ENCODE measurements around the gene USH1G.
A peak's percentile ranks its signal among the peaks of the same experiment; 100 is the strongest.
"Not testable (repeated sequence)": the region's sequence is repeated elsewhere in the genome, so short reads cannot be mapped to it uniquely, and the experiment has no call there.

Gene USH1G

GRCh38 chr17:74925242-74925641 lies 2.2 kb upstream of the USH1G start:
- no peak for DNase-seq

- no peak for DNase-seq
Observed at GRCh38 chr17:74924250-74924948, 1.3 kb upstream of the USH1G start, which contains the start of gene OTOP2. Gene OTOP2 (plus strand): TSS chr17:74924273. CDS start chr17:74924633, 360 bp downstream.

- peak; percentile 19 for DNase-seq
Observed at GRCh38 chr17:74923538-74924249, 639 bp upstream of the USH1G start.

DNA sequence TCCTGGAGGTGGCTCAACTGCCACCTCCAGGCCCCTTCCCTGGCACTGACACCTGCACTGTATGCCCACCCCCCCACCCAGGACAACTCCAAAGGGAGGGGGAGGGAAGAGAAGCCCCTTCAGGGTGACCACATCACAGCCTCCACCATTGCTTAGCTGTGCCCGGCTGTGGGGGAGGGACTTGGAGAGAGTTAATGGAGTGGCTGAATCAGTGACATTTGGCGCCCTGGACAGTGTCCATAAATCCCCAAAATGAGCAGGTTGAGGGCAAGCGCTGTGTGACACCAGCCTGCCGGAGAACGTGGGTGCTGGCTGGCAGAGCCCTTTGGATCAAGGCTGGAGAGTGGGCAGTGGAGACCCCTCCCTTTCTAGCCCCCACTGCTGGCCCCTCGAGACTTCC lies 883 bp downstream of the USH1G start:
- DNase-seq, result no peak

DNA sequence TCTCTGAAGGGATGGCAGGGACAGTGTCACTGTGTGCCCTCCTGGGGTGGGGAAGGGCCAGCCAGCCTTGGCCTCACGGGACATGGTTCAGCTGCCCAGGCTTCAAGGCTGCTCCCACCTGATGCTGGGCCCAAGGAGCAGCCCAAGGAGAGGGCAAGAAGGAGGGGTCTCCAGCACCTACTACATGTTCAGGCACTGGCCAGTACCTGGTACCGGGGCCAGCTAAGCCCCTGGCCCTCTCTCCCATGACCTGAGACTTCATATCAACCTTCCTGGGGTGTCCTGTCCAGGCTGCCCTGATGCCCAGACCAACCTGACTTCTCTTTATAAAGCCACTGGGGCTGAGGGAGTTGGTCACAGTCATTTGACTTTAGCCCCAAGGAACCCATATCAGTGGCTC lies 1.3 kb downstream of the USH1G start:
- no peak for DNase-seq

DNA sequence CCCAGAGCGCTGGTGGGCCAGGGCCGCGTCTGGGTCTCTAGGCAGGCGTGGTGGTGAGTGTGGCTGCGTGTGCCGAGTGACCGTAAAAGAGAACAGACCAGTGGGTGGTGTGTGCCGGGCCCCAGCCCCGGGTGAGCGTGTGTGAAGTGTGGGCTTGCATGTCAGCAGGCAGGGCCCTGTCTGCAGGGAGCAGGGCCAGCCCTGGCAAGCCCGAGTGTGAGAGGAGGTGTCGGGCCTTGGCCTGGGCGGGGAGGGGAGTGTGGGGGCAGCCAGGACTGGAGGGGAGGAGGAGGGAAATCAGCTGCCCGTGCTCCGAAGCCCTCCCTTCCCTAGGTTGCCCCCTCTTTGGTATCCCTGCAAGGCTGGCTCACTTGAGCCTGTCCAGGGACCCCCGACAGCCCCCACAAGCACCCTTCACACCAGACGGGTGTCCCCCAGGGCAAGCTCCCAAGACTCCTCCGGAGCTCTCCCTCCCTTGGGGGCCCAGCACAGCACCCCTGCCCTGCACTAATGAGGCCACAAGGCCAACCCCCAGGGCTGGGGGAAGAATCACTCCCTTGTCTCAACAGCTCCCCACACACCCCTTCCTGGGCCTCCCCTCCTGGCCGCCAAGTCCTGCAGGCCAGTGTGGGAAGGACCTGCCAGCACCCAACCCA lies 1.9 kb downstream of the USH1G start:
- DNase-seq, result no peak

DNA sequence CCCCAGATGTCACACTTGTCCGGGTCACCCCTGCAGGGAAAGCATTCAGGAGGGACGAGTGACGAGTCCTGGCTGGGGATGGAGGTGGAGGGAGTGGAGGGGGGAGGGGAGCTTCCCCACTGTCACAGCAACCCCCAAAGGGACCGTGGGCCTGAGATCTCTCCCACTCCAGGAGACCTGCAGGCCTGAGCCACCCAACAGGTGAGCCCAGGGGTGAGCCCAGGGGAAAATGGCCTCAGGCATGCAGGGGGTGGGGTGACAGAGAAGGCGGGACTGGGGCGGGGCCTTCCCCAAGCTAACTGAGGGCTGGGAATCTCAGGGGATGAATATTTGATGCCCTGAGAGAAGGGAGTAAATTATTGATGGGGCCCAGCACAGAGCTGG lies 2.4 kb downstream of the USH1G start:
- DNase-seq, result peak; percentile 7

GRCh38 chr17:74920306-74920620 lies 2.8 kb downstream of the USH1G start:
- DNase-seq, result no peak

- peak; percentile 18 for DNase-seq
Observed at GRCh38 chr17:74919440-74920305, 3.4 kb downstream of the USH1G start.

DNA sequence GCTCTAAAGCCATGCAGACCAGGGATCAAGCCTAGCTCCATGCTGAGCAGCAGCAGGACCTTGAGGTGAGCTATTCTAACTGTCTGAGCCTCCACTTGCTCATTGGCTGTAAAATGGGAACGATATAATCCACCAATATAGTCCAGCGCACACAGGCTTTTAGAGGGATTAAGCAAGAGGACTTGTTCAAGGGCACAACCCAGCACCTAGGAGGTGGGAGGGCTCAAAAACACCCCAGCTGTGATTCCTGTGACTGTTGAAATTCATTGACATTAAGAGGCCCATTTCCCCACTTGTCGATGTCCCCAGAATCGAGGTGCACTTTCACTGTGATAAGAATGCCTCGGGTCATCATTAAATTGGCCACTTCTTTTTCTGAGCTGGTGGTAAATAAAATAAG lies 4.1 kb downstream of the USH1G start:
- DNase-seq, result no peak

DNA sequence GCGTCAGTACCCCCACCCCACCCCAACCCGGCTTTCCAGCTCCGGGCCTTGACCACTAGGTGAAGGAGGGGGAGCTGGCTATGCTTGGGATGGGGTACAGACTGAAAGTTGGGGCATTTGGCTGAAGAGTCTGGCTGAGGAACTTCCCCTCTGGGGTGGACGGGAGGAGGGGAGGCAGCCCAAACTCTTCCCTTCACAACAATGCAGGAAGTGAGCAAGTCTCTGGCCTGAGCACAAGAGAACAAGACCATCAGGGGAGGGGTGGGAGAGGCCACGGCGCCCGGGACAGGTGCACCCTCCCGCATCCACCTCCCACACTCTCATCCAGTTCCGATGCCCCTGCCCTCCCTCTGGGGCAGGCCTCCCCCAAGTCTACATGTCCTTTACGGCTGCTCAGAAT lies 5.6 kb downstream of the USH1G start:
- no peak for DNase-seq

- DNase-seq, result no peak
Observed at GRCh38 chr17:74916851-74917199, 6.2 kb downstream of the USH1G start.

GRCh38 chr17:74916136-74916850 lies 6.8 kb downstream of the USH1G start:
- no peak for DNase-seq

- not testable (repeated sequence) for DNase-seq
Observed at GRCh38 chr17:74911423-74911822, 11.6 kb downstream of the USH1G start.

DNA sequence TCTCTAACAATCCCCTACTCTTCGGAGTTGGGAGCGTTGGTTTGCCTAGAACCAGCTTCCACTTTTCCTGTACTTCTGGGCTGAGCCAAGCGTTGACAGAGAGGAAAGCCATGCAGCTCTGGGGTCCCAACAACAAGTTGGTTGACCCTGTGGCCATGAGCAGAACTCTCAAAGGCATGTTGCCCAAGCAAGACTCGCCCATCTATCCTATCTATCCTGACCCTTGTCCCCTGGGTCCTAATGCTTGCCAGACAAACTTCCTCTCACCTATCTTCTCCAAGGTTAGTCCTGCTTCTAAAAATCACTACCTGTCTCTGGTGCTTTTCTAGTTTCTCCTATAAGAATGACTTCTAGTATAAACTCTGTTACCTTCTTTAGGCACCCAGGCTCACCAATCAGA lies 14.0 kb downstream of the USH1G start:
- DNase-seq, result not testable (repeated sequence)

- DNase-seq, result no peak
Observed at GRCh38 chr17:74907012-74907411, 16.0 kb downstream of the USH1G start.

- DNase-seq, result not testable (repeated sequence)
Observed at GRCh38 chr17:74906214-74906793, 16.8 kb downstream of the USH1G start.

- no peak for DNase-seq
Observed at GRCh38 chr17:74904687-74905409, 18.2 kb downstream of the USH1G start.

DNA sequence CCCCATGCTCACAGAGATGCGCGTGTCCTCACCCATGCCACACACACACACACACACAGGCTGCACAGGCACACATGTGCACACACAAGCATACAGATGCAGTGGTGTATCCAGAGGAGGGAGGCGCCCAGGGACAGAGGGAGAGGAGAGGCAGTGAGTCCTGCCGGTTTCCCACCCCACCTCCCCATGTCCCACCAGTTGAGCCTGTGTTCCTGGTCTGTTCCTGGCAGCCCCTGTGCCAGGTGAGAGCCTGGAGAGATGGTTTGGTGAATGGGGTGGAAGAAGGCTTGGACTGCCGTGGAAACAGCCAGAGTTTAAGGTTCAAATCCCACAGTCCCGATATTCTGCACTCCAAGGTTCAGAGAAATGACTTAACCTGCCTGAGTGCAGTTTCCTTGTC lies 19.4 kb downstream of the USH1G start:
- no peak for DNase-seq

GRCh38 chr17:74903034-74903433 lies 20.0 kb downstream of the USH1G start:
- no peak for DNase-seq

GRCh38 chr17:74901353-74902135 lies 21.5 kb downstream of the USH1G start:
- no peak for DNase-seq

All from NCI-H510A treated with DMSO at 0.1 percent for 48 hours (cell line).